DOHH2 (cell line): ENCODE data around the gene CPNE2.

Experiments used
- EZH2phosphoT487 ChIP-seq: fragments of 200-600 bp; sonication (generic); IDR thresholded peaks from 2 replicates; pipeline ENCODE4 v1.6.1; 2017; ENCODE audit warnings: borderline replicate concordance, mild to moderate bottlenecking, antibody characterized with exemption, low read length, moderate library complexity, mixed read lengths
- TF ChIP-seq, protein P1 (sequence below): fragments of 200-600 bp; sonication (generic); IDR thresholded peaks from one replicate; pipeline ENCODE4 v1.5.1; 2014; ENCODE audit warnings: antibody characterized with exemption, mild to moderate bottlenecking, low read depth, low read length; ENCODE audit not compliant: poor library complexity, severe bottlenecking

- TF ChIP-seq, protein P1, sequence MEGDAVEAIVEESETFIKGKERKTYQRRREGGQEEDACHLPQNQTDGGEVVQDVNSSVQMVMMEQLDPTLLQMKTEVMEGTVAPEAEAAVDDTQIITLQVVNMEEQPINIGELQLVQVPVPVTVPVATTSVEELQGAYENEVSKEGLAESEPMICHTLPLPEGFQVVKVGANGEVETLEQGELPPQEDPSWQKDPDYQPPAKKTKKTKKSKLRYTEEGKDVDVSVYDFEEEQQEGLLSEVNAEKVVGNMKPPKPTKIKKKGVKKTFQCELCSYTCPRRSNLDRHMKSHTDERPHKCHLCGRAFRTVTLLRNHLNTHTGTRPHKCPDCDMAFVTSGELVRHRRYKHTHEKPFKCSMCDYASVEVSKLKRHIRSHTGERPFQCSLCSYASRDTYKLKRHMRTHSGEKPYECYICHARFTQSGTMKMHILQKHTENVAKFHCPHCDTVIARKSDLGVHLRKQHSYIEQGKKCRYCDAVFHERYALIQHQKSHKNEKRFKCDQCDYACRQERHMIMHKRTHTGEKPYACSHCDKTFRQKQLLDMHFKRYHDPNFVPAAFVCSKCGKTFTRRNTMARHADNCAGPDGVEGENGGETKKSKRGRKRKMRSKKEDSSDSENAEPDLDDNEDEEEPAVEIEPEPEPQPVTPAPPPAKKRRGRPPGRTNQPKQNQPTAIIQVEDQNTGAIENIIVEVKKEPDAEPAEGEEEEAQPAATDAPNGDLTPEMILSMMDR: no peak
- TF ChIP-seq EZH2phosphoT487: no peak
These were observed 39.1 kb downstream of the CPNE2 start for GRCh38 chr16:57131351-57131970.
